Panc1 (cell line): ENCODE results near the gene IGSF9. TPM values are rescaled to one million over a fixed set of nuclear protein-coding genes. Genes with fewer than 3 reads are reported as not detected.

ENCODE experiments used
- ATAC-seq: fragments of 200-7000 bp; cut with Tn5 transposase; 2 replicates; pipeline ENCODE4 v1.9.1; 2020; ENCODE audit warnings: mild to moderate bottlenecking, moderate library complexity
- BruUV-seq: library from RNA; stranded (reverse); fragments of 400-500 nt; replicated peaks from 2 replicates; lab custom pipeline; 2021; lab: Mats Ljungman, UMichigan
- CTCF ChIA-PET: fragments of 300-600 bp; sonication (Branson Sonifier 250); formaldehyde crosslinking; loops from one replicate; lab custom pipeline; 2022; ENCODE audit warnings: antibody characterized with exemption; lab: Charles Lee
- POLR2A ChIA-PET: fragments of 300-600 bp; sonication (Branson Sonifier 250); formaldehyde crosslinking; loops from one replicate; lab custom pipeline; 2022; ENCODE audit warnings: antibody characterized with exemption; lab: Charles Lee
- DNase-seq: peaks from one replicate; pipeline ENCODE4 v3.0.0-alpha.2; 2010; ENCODE audit warnings: low read depth, low spot score
- H3K27ac ChIP-seq: 2 replicates; pipeline ENCODE4 v1.5.1; 2011; ENCODE audit warnings: mild to moderate bottlenecking, low read length, inconsistent platforms
- H3K27me3 ChIP-seq: fragments of 200-500 bp; sonication (Bioruptor generic); 2 replicates; pipeline ENCODE4 v1.6.0; 2014; ENCODE audit warnings: low read length, inconsistent platforms; ENCODE audit not compliant: control insufficient read depth, insufficient read depth
- H3K36me3 ChIP-seq: fragments of 200-500 bp; sonication (Bioruptor generic); 2 replicates; pipeline ENCODE4 v1.5.1; 2014; ENCODE audit warnings: inconsistent platforms, mild to moderate bottlenecking, low read length, moderate library complexity; ENCODE audit not compliant: control insufficient read depth, insufficient read depth
- H3K4me1 ChIP-seq: 2 replicates; pipeline ENCODE4 v1.5.1; 2011; ENCODE audit warnings: inconsistent platforms, mild to moderate bottlenecking, low read length, moderate library complexity; ENCODE audit not compliant: control insufficient read depth, insufficient read depth
- H3K4me3 ChIP-seq, 2 experiments: 2 replicates each; pipeline ENCODE4 v1.5.1; 2011 to 2012; ENCODE audit warnings: low read depth in 2 of 2, low read length in 2 of 2, mild to moderate bottlenecking in 2 of 2, inconsistent platforms in 1 of 2, moderate library complexity in 1 of 2
- H3K9me3 ChIP-seq: fragments of 200-500 bp; sonication (Bioruptor generic); 2 replicates; pipeline ENCODE4 v1.5.1; 2014; ENCODE audit warnings: low read depth, mild to moderate bottlenecking, inconsistent platforms, low read length, moderate library complexity; ENCODE audit not compliant: control insufficient read depth, insufficient read depth
- POLR2AphosphoS5 ChIP-seq: IDR thresholded peaks from 2 replicates; pipeline ENCODE4 v1.6.1; 2012; ENCODE audit warnings: mild to moderate bottlenecking, low read depth, low read length, moderate library complexity
- SIN3A ChIP-seq: IDR thresholded peaks from 2 replicates; pipeline ENCODE4 v1.6.1; 2012; ENCODE audit warnings: low read depth, mild to moderate bottlenecking, low read length, moderate library complexity, borderline replicate concordance; ENCODE audit not compliant: insufficient read depth
- TCF7L2 ChIP-seq: IDR thresholded peaks from 2 replicates; pipeline ENCODE4 v1.6.1; 2011; ENCODE audit warnings: mild to moderate bottlenecking, low read depth, low read length, inconsistent platforms
- in situ Hi-C: cut with HindIII; loops from 2 replicates; pipeline ENCODE4 v1.10.0; 2016; ENCODE audit warnings: low sequenced_read_pairs, low pct_unique_long_range_greater_than_20kb
- intact Hi-C: fragments of 100-400 bp; cut with micrococcal nuclease; formaldehyde crosslinking; loops from one replicate; pipeline ENCODE4 v1.10.0; 2022; ENCODE audit not compliant: unreplicated experiment
- total RNA-seq: library from RNA; stranded (reverse); gene quantifications from one replicate; pipeline ENCODE4 v1.2.1, GENCODE V29; 2021; ENCODE audit not compliant: unreplicated experiment
- TF ChIP-seq, protein P1 (sequence below): fragments of 450-650 bp; IDR thresholded peaks from 2 replicates; pipeline ENCODE4 v1.5.1; 2017; ENCODE audit warnings: mild to moderate bottlenecking
- TF ChIP-seq, protein P2 (sequence below), 2 experiments: IDR thresholded peaks; 2 replicates each; pipeline ENCODE4 v1.6.1; 2011 to 2012; ENCODE audit warnings: low read depth in 2 of 2, control low read depth in 1 of 2, low read length in 1 of 2, mild to moderate bottlenecking in 1 of 2, moderate library complexity in 1 of 2; ENCODE audit not compliant: insufficient read depth in 1 of 2

Gene IGSF9
- total RNA-seq, 1 experiment from 2014 or later: 0.51 TPM

DNA sequence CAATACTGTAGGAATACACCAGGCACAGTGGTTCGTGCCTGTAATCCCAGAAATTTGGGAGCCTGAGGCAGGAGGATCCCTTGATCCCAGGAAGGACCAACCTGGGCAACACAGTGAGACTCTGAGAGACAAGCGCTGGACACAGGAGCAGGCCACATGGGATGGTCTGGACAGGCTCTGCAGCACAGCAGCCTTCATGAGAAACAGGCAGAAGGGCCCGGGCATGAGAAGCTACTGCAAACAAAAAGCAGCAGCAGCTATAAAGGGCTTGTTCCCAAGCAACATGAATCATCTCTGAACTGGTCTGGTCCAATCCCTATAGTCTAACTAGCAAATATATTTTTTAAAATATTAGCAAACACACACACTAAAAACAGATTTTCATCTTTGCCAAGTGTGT lies 44.2 kb upstream of the IGSF9 start:
- no peaks in the 10 kb centered on the region for H3K4me1 ChIP-seq
- ATAC-seq (no peak), DNase-seq (no peak)

GRCh38 chr1:159988006-159988405 lies 42.6 kb upstream of the IGSF9 start:
- no peak overlapping the region for H3K27ac ChIP-seq
- POLR2A ChIA-PET: no interaction called here
- H3K27me3 ChIP-seq: peaks cover 9% of the 10 kb centered on the region
- in situ Hi-C loops (no loop called here), intact Hi-C loops (no loop called here)
- H3K4me3 ChIP-seq: no peak overlapping the region
- no peaks in the 10 kb centered on the region for H3K36me3 ChIP-seq
- CTCF ChIA-PET: no interaction called here
- no TSS peak for BruUV-seq
- no peaks in the 10 kb centered on the region for H3K9me3 ChIP-seq
- ATAC-seq: no peak
- DNase-seq: no peak
- TF ChIP-seq, protein P1, sequence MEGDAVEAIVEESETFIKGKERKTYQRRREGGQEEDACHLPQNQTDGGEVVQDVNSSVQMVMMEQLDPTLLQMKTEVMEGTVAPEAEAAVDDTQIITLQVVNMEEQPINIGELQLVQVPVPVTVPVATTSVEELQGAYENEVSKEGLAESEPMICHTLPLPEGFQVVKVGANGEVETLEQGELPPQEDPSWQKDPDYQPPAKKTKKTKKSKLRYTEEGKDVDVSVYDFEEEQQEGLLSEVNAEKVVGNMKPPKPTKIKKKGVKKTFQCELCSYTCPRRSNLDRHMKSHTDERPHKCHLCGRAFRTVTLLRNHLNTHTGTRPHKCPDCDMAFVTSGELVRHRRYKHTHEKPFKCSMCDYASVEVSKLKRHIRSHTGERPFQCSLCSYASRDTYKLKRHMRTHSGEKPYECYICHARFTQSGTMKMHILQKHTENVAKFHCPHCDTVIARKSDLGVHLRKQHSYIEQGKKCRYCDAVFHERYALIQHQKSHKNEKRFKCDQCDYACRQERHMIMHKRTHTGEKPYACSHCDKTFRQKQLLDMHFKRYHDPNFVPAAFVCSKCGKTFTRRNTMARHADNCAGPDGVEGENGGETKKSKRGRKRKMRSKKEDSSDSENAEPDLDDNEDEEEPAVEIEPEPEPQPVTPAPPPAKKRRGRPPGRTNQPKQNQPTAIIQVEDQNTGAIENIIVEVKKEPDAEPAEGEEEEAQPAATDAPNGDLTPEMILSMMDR: no peak
- TF ChIP-seq POLR2AphosphoS5: no peak
- TF ChIP-seq SIN3A: no peak
- TF ChIP-seq, protein P2, sequence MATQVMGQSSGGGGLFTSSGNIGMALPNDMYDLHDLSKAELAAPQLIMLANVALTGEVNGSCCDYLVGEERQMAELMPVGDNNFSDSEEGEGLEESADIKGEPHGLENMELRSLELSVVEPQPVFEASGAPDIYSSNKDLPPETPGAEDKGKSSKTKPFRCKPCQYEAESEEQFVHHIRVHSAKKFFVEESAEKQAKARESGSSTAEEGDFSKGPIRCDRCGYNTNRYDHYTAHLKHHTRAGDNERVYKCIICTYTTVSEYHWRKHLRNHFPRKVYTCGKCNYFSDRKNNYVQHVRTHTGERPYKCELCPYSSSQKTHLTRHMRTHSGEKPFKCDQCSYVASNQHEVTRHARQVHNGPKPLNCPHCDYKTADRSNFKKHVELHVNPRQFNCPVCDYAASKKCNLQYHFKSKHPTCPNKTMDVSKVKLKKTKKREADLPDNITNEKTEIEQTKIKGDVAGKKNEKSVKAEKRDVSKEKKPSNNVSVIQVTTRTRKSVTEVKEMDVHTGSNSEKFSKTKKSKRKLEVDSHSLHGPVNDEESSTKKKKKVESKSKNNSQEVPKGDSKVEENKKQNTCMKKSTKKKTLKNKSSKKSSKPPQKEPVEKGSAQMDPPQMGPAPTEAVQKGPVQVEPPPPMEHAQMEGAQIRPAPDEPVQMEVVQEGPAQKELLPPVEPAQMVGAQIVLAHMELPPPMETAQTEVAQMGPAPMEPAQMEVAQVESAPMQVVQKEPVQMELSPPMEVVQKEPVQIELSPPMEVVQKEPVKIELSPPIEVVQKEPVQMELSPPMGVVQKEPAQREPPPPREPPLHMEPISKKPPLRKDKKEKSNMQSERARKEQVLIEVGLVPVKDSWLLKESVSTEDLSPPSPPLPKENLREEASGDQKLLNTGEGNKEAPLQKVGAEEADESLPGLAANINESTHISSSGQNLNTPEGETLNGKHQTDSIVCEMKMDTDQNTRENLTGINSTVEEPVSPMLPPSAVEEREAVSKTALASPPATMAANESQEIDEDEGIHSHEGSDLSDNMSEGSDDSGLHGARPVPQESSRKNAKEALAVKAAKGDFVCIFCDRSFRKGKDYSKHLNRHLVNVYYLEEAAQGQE (IDR thresholded peaks at IDR 0.05; ENCODE audit: insufficient read depth in 1 of 2, low read depth in 2 of 2, low read length in 1 of 2): no peak
- TF ChIP-seq TCF7L2: no peak
- H3K4me1 ChIP-seq: no peaks in the 10 kb centered on the region

More for the DNA sequence above, 44.2 kb upstream of the IGSF9 start:
- POLR2A ChIA-PET: no interaction called here
- in situ Hi-C loops: no loop called here
- no peaks in the 10 kb centered on the region for H3K36me3 ChIP-seq
- CTCF ChIA-PET: no interaction called here
- H3K27me3 ChIP-seq: peaks cover 4% of the 10 kb centered on the region
- TF ChIP-seq POLR2AphosphoS5: no peak
- no peak for TF ChIP-seq TCF7L2
- TF ChIP-seq, protein P1: no peak
- TF ChIP-seq, protein P2 (IDR thresholded peaks at IDR 0.05; ENCODE audit: insufficient read depth in 1 of 2, low read depth in 2 of 2, low read length in 1 of 2): no peak
- no peak for TF ChIP-seq SIN3A
- H3K27ac ChIP-seq: no peak overlapping the region
- intact Hi-C loops: no loop called here
- H3K9me3 ChIP-seq: no peaks in the 10 kb centered on the region
- no peak overlapping the region for H3K4me3 ChIP-seq
- no TSS peak for BruUV-seq
